C4-2B (cell line): ENCODE results near the gene SLC9A1.

ENCODE experiments used
- CTCF ChIP-seq: fragments of 450-650 bp; conservative IDR thresholded peaks from 2 replicates; pipeline ENCODE4 v1.5.1; 2017; ENCODE audit warnings: mild to moderate bottlenecking
- ZFX ChIP-seq: fragments of 450-650 bp; IDR thresholded peaks from 2 replicates; pipeline ENCODE4 v1.6.1; 2017

- TF ChIP-seq CTCF (no peak), ZFX (no peak)
Measured at GRCh38 chr1:27120854-27121253, 34.1 kb downstream of the SLC9A1 start.
